Mucosa of stomach (tissue), 1 donor: ENCODE results near the gene OSBP2.

ENCODE experiments used
- H3K27me3 ChIP-seq: one replicate; pipeline ENCODE4 v1.7.0; 2013; ENCODE audit warnings: mild to moderate bottlenecking, low read length; ENCODE audit not compliant: control insufficient read depth, insufficient read depth
- H3K36me3 ChIP-seq: one replicate; pipeline ENCODE4 v1.7.0; 2013; ENCODE audit warnings: low read length; ENCODE audit not compliant: control insufficient read depth, insufficient read depth
- H3K4me1 ChIP-seq: one replicate; pipeline ENCODE4 v1.7.0; 2013; ENCODE audit warnings: mild to moderate bottlenecking, low read length; ENCODE audit not compliant: control insufficient read depth, insufficient read depth
- H3K4me3 ChIP-seq: one replicate; pipeline ENCODE4 v1.7.0; 2013; ENCODE audit warnings: low read length
- H3K9ac ChIP-seq: one replicate; pipeline ENCODE4 v1.7.0; 2013; ENCODE audit warnings: mild to moderate bottlenecking, low read length, moderate library complexity
- H3K9me3 ChIP-seq: one replicate; pipeline ENCODE4 v1.7.0; 2013; ENCODE audit warnings: mild to moderate bottlenecking, low read length, moderate library complexity; ENCODE audit not compliant: control insufficient read depth
- donor health status: Pancreatic carcinoma.

OSBP2 gene

GRCh38 chr22:30855266-30855665 lies 160.6 kb downstream of the OSBP2 start:
- Histone ChIP-seq H3K4me1 (no peaks in the 10 kb centered on the region), H3K9ac (no peak overlapping the region), H3K9me3 (no peaks in the 10 kb centered on the region), H3K27me3 (no peaks in the 10 kb centered on the region), H3K36me3 (no peaks in the 10 kb centered on the region), H3K4me3 (no peak overlapping the region)

GRCh38 chr22:30855677-30856518 lies 161.2 kb downstream of the OSBP2 start:
- Histone ChIP-seq H3K4me1 (no peaks in the 10 kb centered on the region), H3K27me3 (no peaks in the 10 kb centered on the region), H3K36me3 (no peaks in the 10 kb centered on the region), H3K9me3 (no peaks in the 10 kb centered on the region), H3K4me3 (no peak overlapping the region), H3K9ac (no peak overlapping the region)

- H3K4me1 ChIP-seq = no peaks in the 10 kb centered on the region
- no peak overlapping the region for H3K9ac ChIP-seq
- no peaks in the 10 kb centered on the region for H3K27me3 ChIP-seq
- no peak overlapping the region for H3K4me3 ChIP-seq
- no peaks in the 10 kb centered on the region for H3K36me3 ChIP-seq
- H3K9me3 ChIP-seq = no peaks in the 10 kb centered on the region
These were observed 162.2 kb downstream of the OSBP2 start for GRCh38 chr22:30856741-30857502.

GRCh38 chr22:30857791-30858190 lies 163.1 kb downstream of the OSBP2 start:
- Histone ChIP-seq H3K36me3 (no peaks in the 10 kb centered on the region), H3K4me1 (no peaks in the 10 kb centered on the region), H3K27me3 (no peaks in the 10 kb centered on the region), H3K9ac (no peak overlapping the region), H3K9me3 (no peaks in the 10 kb centered on the region), H3K4me3 (no peak overlapping the region)

- Histone ChIP-seq H3K27me3 (no peaks in the 10 kb centered on the region), H3K9ac (no peak overlapping the region), H3K4me1 (no peaks in the 10 kb centered on the region), H3K36me3 (no peaks in the 10 kb centered on the region), H3K9me3 (no peaks in the 10 kb centered on the region), H3K4me3 (no peak overlapping the region)
These were observed 164.5 kb downstream of the OSBP2 start for GRCh38 chr22:30858976-30859713.

GRCh38 chr22:30859714-30860095 lies 165.0 kb downstream of the OSBP2 start:
- no peaks in the 10 kb centered on the region for H3K9me3 ChIP-seq
- H3K36me3 ChIP-seq = no peaks in the 10 kb centered on the region
- H3K4me1 ChIP-seq = no peaks in the 10 kb centered on the region
- H3K9ac ChIP-seq = no peak overlapping the region
- H3K27me3 ChIP-seq = no peaks in the 10 kb centered on the region
- H3K4me3 ChIP-seq = no peak overlapping the region

- Histone ChIP-seq H3K4me1 (no peaks in the 10 kb centered on the region), H3K9ac (no peak overlapping the region), H3K9me3 (no peaks in the 10 kb centered on the region), H3K27me3 (no peaks in the 10 kb centered on the region), H3K36me3 (no peaks in the 10 kb centered on the region), H3K4me3 (no peak overlapping the region)
These were observed 165.8 kb downstream of the OSBP2 start for GRCh38 chr22:30860176-30861105.

- no peak overlapping the region for H3K4me3 ChIP-seq
- no peaks in the 10 kb centered on the region for H3K4me1 ChIP-seq
- no peaks in the 10 kb centered on the region for H3K9me3 ChIP-seq
- H3K36me3 ChIP-seq = no peaks in the 10 kb centered on the region
- no peaks in the 10 kb centered on the region for H3K27me3 ChIP-seq
- no peak overlapping the region for H3K9ac ChIP-seq
These were observed 166.5 kb downstream of the OSBP2 start for GRCh38 chr22:30861131-30861530.

GRCh38 chr22:30861688-30862552 lies 167.2 kb downstream of the OSBP2 start:
- H3K36me3 ChIP-seq = no peaks in the 10 kb centered on the region
- H3K27me3 ChIP-seq = no peaks in the 10 kb centered on the region
- H3K4me1 ChIP-seq = no peaks in the 10 kb centered on the region
- no peak overlapping the region for H3K9ac ChIP-seq
- H3K9me3 ChIP-seq = no peaks in the 10 kb centered on the region
- H3K4me3 ChIP-seq = no peak overlapping the region

- Histone ChIP-seq H3K27me3 (no peaks in the 10 kb centered on the region), H3K4me1 (no peaks in the 10 kb centered on the region), H3K4me3 (no peak overlapping the region), H3K9me3 (no peaks in the 10 kb centered on the region), H3K9ac (no peak overlapping the region), H3K36me3 (no peaks in the 10 kb centered on the region)
These were observed 168.6 kb downstream of the OSBP2 start for GRCh38 chr22:30863081-30863833.
